A172 (cell line): ENCODE results near the gene TEP1. TPM values are rescaled to one million over a fixed set of nuclear protein-coding genes. Genes with fewer than 3 reads are reported as not detected.
"Not testable (repeated sequence)": the region's sequence is repeated elsewhere in the genome, so short reads cannot be mapped to it uniquely, and the experiment has no call there.

Experiments used
- DNase-seq: peaks from one replicate; pipeline ENCODE4 v3.0.0-alpha.2; 2015; ENCODE audit warnings: low spot score
- total RNA-seq: library from RNA; depleted of rRNA; stranded (reverse); fragments of >200 nt; shearing (Covaris generic); gene quantifications from 2 replicates; pipeline ENCODE4 v1.2.3, GENCODE V29; 2014

The TEP1 gene
- total RNA-seq, 1 experiment from 2014 or later, result 9.0 TPM

DNA sequence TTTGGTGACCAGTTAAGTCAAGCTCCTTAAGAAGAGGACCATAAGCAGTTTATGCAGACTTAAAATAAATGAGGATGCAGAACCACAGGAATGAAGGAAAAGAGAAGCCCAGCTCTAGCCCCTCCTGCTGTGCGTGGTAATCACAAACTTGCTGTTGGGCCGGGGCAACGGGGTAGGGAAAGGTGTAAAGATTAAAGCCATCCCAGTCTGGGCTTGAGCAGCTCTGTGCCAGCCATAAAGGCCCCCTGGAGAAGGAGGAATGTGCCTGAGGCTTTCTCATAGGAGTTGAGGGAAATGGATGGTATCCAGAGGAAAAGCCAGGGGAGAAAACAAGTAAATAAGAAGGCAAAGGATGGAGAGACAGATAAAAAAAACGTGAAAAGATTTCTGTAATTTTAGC lies 25.1 kb downstream of the TEP1 start:
- DNase-seq, result no peak

GRCh38 chr14:20387576-20387975 lies 25.7 kb downstream of the TEP1 start:
- no peak for DNase-seq

- DNase-seq, result no peak
These were observed 26.9 kb downstream of the TEP1 start for GRCh38 chr14:20386276-20386855.

DNA sequence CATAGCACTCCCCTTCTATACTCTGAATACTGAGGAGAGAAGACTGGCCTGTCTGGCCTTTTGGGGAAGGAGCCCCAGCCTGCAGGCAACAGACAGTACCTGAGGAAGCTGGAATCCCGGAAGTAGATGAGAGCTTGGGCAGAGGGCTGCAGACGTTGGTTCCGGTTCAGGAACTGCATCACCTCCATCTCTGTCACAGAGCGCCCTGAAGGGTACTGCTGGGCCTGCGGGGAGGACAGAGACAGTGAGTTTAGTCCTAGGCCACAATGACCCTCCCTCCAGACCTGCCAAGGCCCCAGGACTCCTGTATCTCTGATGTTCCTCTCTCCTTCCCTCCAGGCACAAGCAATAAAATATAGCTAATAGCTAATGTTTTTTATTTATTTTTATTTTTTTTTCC lies 28.4 kb downstream of the TEP1 start:
- DNase-seq, result no peak

DNA sequence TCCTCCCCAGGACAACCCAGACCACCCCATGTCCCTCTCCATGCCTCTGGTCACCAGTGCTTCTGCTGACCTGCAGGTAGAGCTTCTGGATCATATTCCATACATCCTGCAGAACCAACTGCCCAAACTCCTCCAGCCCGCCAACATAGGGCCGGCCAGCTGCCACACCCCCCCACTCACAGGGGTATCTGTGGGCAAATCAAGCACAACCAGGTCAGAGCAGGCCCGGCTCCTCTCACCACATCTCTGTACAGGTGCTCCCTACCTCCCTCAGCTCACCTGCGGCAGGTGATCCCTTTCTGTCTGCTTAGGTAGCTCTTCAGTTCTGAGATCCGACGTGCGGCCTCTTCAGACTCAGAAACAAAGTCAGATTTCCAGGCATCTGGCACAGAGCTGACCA lies 29.0 kb downstream of the TEP1 start:
- DNase-seq, result no peak

GRCh38 chr14:20383636-20384035 lies 29.7 kb downstream of the TEP1 start:
- DNase-seq, result no peak

- no peak for DNase-seq
These were observed 30.3 kb downstream of the TEP1 start for GRCh38 chr14:20383032-20383431.

DNA sequence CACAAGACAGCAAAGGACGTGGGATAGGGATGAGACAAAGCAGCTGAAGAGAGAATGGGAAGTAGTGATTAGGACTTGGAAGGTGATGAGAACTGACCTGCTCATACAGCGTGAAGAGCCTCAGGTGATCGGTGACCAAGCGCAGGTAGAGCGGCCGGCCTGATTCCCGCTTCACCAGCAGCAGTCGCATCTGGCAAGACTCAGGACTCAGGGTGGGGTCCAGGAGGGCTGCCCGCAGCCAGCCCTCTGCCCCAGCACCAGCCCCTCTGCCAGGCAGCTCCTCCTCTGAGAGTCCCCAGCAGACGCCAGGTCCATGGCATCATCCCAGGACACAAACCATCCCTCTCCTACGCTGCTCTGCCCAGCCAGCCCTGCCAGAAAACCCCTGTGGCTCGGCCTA lies 30.8 kb downstream of the TEP1 start:
- no peak for DNase-seq

- no peak for DNase-seq
These were observed 32.0 kb downstream of the TEP1 start for GRCh38 chr14:20381341-20381740.

DNA sequence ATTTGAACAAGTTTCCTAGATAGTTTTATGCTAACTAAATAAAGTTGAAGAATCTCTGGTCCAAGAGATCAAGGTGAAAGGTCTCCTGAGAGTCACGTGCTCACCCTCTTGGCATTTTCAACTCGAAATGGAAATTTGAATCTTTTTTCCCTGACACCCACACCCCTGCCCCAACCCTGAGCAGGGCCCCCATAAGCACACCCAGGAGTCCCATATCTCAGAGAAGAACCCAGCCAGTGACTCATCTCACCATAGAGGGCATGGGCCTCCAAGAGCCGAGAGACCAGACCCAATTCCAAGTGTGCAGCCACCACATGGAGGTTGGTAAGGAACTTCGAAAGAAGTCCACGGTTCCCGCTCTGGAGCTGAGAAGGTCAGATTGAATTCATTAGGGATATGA lies 32.6 kb downstream of the TEP1 start:
- DNase-seq, result no peak

DNA sequence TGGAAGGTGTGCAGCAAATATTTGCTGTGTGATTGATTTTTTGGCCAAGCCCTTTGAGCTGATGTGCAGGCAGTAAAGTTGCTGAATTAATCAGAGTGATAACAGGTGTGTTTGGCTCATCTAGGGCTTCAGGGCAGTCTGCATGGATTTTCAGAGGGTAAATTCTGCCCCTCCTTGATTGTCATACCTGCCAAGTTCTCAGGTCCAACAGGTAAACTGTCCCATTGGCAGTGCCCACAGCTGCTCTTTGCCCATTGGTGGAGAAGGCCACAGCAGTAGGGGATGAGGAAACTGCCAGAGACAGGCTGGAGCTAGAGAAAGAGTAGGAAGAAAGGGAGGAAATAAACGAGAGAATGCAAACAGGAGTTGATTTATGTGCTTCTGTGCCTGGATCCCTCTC lies 33.6 kb downstream of the TEP1 start:
- DNase-seq, result no peak

DNA sequence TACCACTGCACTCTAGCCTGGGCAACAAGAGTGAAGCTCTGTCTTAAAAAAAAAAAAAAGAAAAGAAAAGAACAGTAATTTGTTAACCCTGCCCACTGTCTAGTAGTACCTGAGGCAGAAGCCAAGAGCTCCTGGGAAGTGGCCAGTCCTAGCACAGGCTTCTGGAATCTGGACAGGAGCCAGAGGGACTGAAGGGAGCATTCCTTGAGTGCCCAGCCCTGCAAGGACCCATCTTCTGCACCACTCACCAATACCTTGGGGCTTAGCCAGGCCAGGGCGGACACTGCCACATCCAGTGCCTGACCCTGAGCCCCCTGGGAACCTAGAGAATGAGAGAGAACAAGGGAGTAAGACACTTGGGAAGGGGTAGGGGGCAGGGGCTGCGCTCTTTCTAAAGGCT lies 36.1 kb downstream of the TEP1 start:
- DNase-seq, result no peak

GRCh38 chr14:20376071-20376588 lies 37.2 kb downstream of the TEP1 start:
- DNase-seq, result no peak

DNA sequence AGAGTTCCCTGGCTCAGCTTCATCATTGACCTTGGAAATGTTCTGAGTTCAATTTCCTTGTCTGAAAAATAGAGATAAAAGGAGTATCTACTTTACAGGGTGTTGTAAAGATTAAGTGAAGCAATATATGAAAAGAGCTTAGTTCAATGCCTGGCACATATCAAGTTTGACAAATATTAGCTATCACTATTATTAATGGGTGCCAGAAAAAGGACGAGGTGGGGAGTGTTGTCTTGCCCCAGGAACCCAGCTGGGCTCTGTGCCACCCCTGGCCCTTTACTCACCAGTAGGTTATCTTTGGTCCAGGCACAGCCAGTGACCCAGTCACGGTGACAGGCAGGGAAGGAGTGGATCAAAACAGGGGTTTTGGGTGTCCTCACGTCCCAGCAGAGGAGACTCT lies 37.8 kb downstream of the TEP1 start:
- DNase-seq, result no peak

- no peak for DNase-seq
These were observed 40.5 kb downstream of the TEP1 start for GRCh38 chr14:20372796-20373195.

- DNase-seq, result no peak
These were observed 47.4 kb downstream of the TEP1 start for GRCh38 chr14:20365928-20366327.

DNA sequence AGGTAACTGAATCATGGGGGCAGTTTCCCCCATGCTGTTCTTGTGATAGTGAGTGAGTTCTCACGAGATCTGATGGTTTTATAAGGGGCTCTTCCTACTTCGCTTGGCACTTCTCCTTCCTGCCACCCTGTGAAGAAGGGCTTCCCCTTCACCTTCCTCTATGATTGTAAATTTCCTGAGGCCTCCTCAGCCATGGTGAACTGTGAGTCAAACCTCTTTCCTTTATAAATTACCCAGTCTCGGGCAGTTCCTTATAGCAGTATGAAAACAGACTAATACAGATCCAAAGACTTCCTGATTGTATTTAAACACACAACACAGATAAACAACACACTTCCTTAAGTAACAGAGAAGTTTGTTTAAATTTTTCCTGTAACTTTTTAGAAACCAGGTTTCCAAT lies 54.8 kb downstream of the TEP1 start:
- not testable (repeated sequence) for DNase-seq

- DNase-seq, result no peak
These were observed 56.9 kb downstream of the TEP1 start for GRCh38 chr14:20356422-20356821.

- DNase-seq, result no peak
These were observed 62.4 kb downstream of the TEP1 start for GRCh38 chr14:20350860-20351259.

GRCh38 chr14:20350282-20350681 lies 63.0 kb downstream of the TEP1 start:
- peak; percentile 7 for DNase-seq

DNA sequence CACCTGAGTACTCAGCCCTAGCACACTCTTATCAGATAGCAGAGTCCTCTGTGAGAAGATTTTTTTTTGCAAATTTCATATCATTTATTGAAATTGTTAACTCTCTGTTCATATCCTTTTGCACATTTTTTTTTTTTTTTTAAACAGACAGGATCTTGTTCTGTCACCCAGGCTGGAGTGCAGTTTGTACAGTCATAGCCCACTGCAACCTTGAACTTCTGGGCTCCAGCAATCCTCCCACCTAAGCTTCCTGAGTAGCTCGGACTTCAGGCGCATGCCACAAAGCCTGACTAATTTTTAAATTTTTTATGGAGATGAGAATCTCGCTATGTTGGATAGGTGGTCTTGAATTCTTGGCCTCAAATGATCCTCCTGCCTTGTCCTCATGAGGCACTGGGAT lies 65.6 kb downstream of the TEP1 start:
- DNase-seq, result no peak

DNA sequence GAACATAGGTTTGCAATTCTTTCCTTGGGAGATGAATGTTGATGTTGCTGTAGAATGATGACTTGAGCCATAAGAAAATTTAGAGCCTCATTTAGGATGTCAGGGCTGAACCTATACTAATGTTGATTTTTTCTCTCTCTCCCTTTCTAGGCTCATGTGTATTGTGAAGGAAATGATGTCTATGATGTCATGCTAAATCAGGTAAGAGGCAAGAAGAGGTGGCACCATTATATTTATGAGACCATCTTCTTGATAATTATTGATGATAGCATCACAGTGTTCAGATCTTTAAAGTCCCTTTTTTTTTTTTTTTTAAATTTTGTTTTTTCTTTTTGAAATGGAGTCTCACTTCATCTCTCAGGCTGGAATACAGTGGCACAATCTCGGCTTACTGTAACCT lies 66.6 kb downstream of the TEP1 start:
- DNase-seq, result no peak

DNA sequence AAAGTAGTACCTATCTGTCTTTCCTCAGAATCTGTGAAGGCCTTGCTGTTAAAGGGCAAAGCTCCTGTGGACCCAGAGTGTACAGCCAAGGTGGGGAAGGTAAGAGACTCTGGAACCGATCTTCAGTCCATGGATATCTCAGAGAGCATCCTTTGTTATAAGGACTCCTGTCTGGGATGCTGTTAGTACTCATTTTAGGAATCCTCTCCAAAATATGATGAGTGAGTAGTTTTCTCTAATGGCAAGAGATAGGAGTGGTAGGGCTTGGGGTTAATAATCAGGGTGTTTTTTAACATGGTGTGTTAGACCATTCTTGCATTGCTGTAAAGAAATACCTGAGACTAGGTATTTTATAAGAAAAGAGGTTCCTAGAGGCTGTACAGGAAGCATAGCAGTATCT lies 67.9 kb downstream of the TEP1 start:
- no peak for DNase-seq

- DNase-seq, result no peak
These were observed 69.5 kb downstream of the TEP1 start for GRCh38 chr14:20343862-20344220.
